PC-3 (cell line): ENCODE data around the gene WDFY1.

Experiments used
- CTCF ChIP-seq: fragments of 300-600 bp; sonication (generic); conservative IDR thresholded peaks from 2 replicates; pipeline ENCODE4 v1.5.1; 2017; ENCODE audit warnings: antibody characterized with exemption, low read depth, mild to moderate bottlenecking, low read length
- EZH2 ChIP-seq: fragments of 300-600 bp; sonication (generic); IDR thresholded peaks from one replicate; pipeline ENCODE4 v1.6.1; 2017; ENCODE audit warnings: antibody characterized with exemption, mild to moderate bottlenecking, low read length; ENCODE audit not compliant: unreplicated experiment
- EZH2phosphoT487 ChIP-seq: fragments of 300-600 bp; sonication (generic); IDR thresholded peaks from 2 replicates; pipeline ENCODE4 v1.6.1; 2018; ENCODE audit warnings: mild to moderate bottlenecking, antibody characterized with exemption, low read length, borderline replicate concordance

GRCh38 chr2:223884399-223884798, 60.7 kb downstream of the WDFY1 start:
- TF ChIP-seq CTCF (no peak), EZH2 (no peak), EZH2phosphoT487 (no peak)
